ENCODE results near the gene OPRD1. TPM values are rescaled to one million over a fixed set of nuclear protein-coding genes. Genes with fewer than 3 reads are reported as not detected.

OPRD1 gene
- polyA plus RNA-seq, 1 of the 3 experiments (the other 2 are of a cell fraction) = 0.07 TPM

- POLR2A ChIA-PET = no interaction called here
- 68% methylated on average over 3 of the region's 3 CpGs for WGBS (ENCODE audit: low lambda C conversion rate)
- CTCF ChIA-PET = no interaction called here
These were observed 36.4 kb downstream of the OPRD1 start for GRCh38 chr1:28848416-28848815.

GRCh38 chr1:28853093-28853742 is 41.2 kb downstream of the OPRD1 start:
- Histone ChIP-seq H3K9me2 (no peaks in the 10 kb centered on the region), H3K4me1 (ENCODE audit: control insufficient read depth in 1 of 2, insufficient read depth in 2 of 2, low read depth in 1 of 2, low read length in 1 of 2) (no peaks in the 10 kb centered on the region; a peak in 1 of 4 replicates), H3K9me3 (no peaks in the 10 kb centered on the region), H3K9ac (no peak overlapping the region), H4K20me1 (ENCODE audit: insufficient read depth) (no peaks in the 10 kb centered on the region), H3K79me2 (ENCODE audit: insufficient read depth) (no peaks in the 10 kb centered on the region), H3K36me3 (replicated peaks in 1 of 2; ENCODE audit: control insufficient read depth in 1 of 2, insufficient read depth in 2 of 2, low read length in 1 of 2) (no peaks in the 10 kb centered on the region), H3K27ac (ENCODE audit: low read depth in 2 of 2, low read length in 1 of 2) (no peak overlapping the region), H3K4me3 (ENCODE audit: low read depth in 2 of 2, low read length in 1 of 2) (no peak overlapping the region), H3K27me3 (ENCODE audit: insufficient read depth) (no peaks in the 10 kb centered on the region), H3F3A (replicated peaks; ENCODE audit: insufficient read depth) (no peaks in the 10 kb centered on the region), H3K4me2 (no peak overlapping the region), H2AFZ (ENCODE audit: low read depth) (no peak overlapping the region)
- no peak for DNase-seq
- CTCF ChIA-PET = interaction anchor here (0.8 to 1.7 kb wide), 4 partner anchors 24 to 59 kb away, joined by 3 to 10 read pairs (median 4); no protein-coding TSS in a partner anchor
- POLR2A ChIA-PET = interaction anchor here (0.6 kb wide), 2 partner anchors 24 to 906 kb away, joined by 4 to 5 read pairs; no protein-coding TSS in a partner anchor
- WGBS (ENCODE audit: low lambda C conversion rate) = 50% methylated on average over 3 of the region's 3 CpGs
- TF ChIP-seq RXRA (IDR thresholded peaks at IDR 0.05; ENCODE audit: borderline replicate concordance, low read depth) = no peak
- no peak for TF ChIP-seq EP300 (IDR thresholded peaks at IDR 0.05; ENCODE audit: borderline replicate concordance in 1 of 2, low read depth in 1 of 2, low read length in 1 of 2)
- TF ChIP-seq YY1 (IDR thresholded peaks at IDR 0.05; ENCODE audit: low read depth) = no peak
- TF ChIP-seq USF2 (IDR thresholded peaks at IDR 0.05; ENCODE audit: borderline replicate concordance, low read depth, low read length) = no peak
- TF ChIP-seq CTCF (IDR thresholded peaks at IDR 0.05) = no peak
- no peak for TF ChIP-seq MXI1 (IDR thresholded peaks at IDR 0.05; ENCODE audit: low read depth, low read length)

More at GRCh38 chr1:28848416-28848815, 36.4 kb downstream of the OPRD1 start:
- Histone ChIP-seq H3K4me2 (no peak overlapping the region), H3K4me3 (ENCODE audit: low read depth in 2 of 2, low read length in 1 of 2) (no peak overlapping the region), H3K36me3 (replicated peaks in 1 of 2; ENCODE audit: control insufficient read depth in 1 of 2, insufficient read depth in 2 of 2, low read length in 1 of 2) (no peaks in the 10 kb centered on the region), H3F3A (replicated peaks; ENCODE audit: insufficient read depth) (no peaks in the 10 kb centered on the region), H3K27ac (ENCODE audit: low read depth in 2 of 2, low read length in 1 of 2) (no peak overlapping the region), H3K9me3 (no peaks in the 10 kb centered on the region), H3K4me1 (ENCODE audit: control insufficient read depth in 1 of 2, insufficient read depth in 2 of 2, low read depth in 1 of 2, low read length in 1 of 2) (no peaks in the 10 kb centered on the region; a peak in 1 of 4 replicates), H3K79me2 (ENCODE audit: insufficient read depth) (no peaks in the 10 kb centered on the region), H2AFZ (ENCODE audit: low read depth) (no peak overlapping the region), H3K9me2 (no peaks in the 10 kb centered on the region), H4K20me1 (ENCODE audit: insufficient read depth) (no peaks in the 10 kb centered on the region), H3K9ac (no peak overlapping the region), H3K27me3 (ENCODE audit: insufficient read depth) (no peaks in the 10 kb centered on the region)
- DNase-seq = no peak
- no peak for TF ChIP-seq USF2 (IDR thresholded peaks at IDR 0.05; ENCODE audit: borderline replicate concordance, low read depth, low read length)
- TF ChIP-seq REST (IDR thresholded peaks at IDR 0.05; ENCODE audit: low read depth, low read length) = no peak
